AML-193 (cell line): Measurements from ENCODE around the gene COBL.
"Not testable (repeated sequence)": the region's sequence is repeated elsewhere in the genome, so short reads cannot be mapped to it uniquely, and the experiment has no call there.

ENCODE experiments used
- DNase-seq, 2 experiments: peaks; one replicate each; lab custom pipeline; 2025; lab: John Stamatoyannopoulos, UW

The COBL gene

DNA sequence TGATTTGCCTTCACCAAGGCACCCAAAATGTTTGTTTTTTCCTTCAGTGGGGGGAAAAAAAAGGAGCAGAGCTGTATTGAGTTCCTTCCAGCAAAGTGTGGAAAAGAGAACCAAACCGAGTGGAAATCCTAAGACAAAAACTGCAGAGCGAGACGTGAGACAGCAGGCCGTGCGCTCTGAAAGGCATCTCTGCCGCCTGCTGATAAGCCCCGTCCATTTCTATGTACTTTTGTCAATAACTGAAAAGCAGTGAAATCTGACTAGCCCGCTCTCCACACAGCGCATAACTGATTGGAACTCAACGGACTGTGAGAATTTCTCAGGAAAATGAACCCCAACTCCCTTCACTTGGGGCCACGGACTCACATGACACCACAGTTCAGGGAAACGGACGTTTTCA, 83.2 kb downstream of the COBL start:
- DNase-seq = no peak

DNA sequence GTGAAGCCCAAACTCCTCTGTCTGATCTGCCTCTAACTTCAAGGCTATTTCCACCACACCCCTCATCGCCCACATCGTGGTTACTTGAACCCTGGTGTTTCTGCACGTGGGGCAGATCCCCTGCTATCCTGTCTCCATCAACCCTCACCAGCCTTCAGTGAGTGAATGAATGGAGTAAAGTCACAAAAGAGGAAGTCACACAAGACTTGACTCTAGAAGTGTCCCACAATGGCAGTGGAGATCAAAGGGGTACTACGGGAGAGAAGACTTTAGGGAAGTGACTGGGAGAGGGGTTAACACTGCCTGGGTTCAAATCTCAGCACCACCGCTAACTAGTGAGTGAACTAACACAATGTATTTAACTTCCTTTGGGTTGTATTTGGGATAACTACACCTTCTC, 85.9 kb downstream of the COBL start:
- DNase-seq = no peak

DNA sequence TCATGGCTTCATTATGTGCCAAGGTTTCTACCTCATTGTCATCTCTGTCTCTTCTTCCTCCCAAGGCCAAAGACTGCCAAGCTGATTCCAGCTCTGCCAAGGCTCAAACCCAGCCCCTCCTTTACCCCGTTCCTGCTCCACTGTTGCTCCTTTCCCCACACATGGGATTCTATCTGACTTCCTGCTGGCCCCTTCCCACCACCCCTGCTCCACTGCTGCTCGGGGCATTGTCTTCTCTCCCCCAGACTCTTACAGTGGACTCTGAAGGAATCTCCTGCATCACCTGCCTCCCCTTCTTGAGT, 86.3 kb downstream of the COBL start:
- DNase-seq = no peak

DNA sequence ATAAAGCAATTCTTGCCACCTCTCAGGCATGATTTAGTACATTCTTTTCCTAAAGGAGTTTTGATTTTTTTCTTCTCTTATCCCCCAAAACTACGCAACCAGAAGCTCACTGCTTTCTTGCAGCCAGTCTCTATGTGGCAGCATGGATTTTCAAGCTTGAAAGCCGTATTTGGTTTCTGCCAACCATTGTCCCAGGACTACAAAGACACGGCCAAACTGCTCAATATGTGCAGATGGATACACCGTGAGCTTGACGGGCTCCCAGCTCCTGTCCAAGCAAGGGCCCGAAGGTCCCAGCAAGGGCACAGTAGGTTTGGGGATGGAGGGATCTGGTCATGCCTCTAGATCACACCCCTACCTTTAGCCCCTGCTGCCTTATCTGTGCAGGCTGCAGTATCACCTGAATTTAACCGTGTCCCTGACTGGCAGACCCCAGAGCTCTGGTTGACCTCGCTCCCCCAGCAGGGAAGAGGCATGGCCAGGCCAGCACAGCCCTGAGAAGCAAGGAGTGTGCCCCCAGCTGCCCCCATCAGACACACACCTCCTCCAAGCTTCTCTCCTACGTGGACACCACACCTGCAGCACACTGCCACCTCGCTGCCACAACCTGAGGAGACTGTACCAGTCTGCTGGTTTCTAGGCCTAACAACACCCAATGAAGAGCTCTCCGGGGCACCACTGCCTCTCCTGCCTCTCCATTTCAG, 86.8 kb downstream of the COBL start:
- no peak for DNase-seq

DNA sequence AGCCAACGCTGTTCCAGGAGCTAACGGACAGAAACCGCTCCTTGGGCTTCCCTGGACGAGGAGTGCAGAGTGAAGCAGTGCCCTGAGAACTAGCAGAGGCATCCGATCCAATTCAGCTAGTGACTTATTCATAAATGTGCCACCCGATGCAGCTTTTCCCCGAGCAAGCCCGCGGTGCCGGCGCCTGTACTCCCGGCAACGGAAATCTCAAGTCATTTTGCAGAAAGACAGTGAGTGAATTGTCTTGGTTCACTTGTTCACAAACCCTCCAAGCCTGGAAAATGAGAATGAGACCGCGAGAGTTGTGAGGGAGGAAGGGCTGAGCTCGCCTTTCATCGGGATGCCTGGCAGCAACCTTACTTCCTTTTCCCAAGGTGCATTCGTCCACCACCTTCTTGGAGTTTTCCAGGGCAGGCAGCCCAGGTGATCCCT, 87.5 kb downstream of the COBL start:
- no peak for DNase-seq

DNA sequence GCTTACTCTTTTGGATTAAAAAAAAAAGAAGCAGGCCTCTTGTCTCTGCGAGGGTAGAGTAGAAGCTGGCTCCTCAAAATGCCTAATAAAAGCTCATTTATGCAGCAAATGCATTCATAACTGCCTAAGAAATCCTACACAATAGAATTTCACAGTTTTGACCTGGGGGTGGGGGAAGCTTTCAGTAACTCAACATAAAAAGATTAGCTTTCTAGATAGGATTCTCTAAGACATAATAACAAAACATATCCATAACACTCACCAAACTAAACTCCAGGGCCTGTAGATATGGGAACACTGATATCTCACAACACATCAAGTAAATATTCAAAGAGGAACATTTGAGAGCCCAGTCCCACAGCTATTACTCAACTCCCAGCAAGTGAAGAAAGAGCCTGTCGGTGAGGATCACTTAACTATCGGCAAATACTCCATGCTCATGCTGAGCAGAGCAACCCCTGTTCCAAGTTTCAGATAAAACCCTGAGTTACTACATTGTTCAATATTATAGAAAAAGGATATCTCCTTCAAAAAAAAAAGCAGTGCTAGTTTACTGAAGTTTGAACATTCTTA, 88.1 kb downstream of the COBL start:
- DNase-seq = no peak

DNA sequence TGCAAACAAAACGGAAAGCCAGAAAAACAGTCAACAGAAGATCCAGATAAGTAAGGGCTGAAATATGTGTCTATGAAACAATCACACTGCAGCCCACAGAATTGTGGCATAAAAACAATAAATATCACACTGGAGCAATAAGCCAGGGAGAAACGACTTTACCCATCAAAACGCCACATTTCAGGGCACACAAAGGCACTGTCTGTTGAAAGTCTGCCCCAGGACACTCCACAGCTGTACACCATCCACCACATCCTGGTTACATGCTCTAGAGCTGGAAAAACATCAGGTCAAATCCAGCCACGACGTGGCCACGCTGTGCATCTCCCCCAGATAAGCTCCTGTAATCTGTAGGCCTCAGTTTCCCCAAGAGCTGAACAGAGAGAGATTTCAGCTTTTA, 88.7 kb downstream of the COBL start:
- DNase-seq = no peak

DNA sequence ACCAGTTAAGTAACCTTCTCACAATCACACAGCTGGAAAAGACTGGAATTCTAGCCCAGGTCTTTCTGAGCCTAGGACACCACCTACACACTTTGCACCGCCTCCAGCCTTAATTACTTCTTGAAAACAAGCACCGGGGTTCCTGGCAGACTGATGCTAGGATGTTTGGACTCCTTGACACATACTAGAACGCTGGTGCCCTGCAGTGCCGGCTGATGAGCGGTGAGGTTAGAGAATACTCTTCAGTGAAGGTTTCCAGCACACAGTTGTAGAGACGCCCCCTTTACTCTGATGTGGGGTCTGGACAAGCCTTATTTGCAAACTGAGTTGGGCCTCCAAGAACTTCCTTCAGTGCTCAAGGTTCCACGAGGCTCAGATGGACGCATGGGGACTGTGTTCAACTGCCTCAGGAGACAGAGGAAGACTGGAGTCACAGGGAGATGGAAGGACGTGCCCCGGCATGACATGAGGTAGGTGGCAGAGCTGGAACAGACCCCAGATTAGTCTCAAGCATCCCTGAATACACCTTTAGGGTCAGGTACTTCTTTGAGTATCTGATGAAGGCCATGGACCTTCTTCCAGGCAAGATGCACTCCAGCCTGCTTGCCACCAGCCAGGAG, 89.6 kb downstream of the COBL start:
- DNase-seq = no peak

DNA sequence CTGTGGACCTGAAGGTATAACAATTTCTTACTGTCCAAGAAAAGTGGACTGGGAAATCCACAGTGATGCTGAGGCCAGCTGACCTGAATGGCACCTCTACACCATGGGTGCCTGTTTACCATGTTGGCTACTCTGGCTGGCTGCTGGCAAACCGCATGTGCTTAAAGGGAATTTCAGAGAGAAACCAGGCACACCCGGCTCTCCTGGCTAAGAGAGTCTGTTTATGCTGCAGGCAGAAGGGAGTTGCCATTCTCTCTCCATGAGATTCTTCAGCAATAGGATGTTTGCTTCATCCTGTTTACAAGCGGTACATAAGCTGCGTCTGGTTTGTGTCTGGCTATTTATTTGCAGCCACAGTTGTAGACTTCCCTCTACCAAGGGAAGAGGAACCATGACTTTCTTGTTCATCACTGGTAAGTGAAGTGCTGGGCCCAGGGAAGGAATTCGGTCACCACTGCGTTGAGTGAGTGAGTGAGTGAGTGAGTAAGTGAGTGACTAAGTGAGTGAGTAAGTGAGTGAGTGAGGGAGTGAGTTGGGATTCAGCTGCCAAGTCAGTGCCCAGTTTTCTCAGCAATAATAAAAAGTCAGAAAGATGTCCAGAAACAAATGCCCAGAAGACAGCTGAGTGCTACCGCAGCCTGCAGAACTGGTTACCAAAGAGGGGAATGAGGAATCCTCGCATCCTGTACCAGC, 90.4 kb downstream of the COBL start:
- DNase-seq = no peak

DNA sequence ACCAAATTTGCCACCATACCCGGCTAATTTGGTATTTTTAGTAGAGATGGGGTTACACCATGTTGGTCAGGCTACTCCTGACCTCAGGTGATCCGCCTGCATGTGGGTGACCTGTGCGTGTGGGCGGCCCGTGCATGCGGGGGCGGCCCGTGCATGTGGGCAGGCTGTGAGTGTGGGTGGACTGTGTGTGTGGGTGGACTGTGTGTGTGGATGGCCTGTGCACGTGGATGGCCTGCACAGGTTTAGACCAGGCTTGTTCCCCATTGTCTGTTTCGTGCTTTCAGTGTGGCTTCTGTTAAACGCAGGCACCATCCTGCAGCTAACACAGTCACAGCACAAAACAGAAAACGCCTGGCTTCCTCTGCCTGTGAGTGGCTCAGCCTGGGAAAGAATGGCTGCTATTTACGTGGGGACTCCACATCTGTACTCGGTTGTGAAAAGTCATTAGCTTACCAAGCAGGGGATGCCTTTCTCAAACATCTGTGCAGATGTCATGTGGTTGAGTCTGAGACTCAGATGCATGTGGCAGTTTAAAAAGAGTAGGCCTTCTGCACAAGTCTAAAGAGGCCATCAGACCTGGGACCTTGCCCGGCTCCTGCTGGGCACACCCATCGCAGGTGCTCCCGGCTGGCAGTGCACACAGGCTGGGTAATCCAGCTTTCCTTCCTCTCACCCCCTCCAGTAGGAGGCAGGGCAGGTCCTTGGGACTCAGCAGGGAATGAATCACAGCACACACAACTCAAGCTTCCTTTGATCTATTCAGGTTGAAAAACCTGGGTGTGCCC, 91.6 kb downstream of the COBL start:
- no peak for DNase-seq

DNA sequence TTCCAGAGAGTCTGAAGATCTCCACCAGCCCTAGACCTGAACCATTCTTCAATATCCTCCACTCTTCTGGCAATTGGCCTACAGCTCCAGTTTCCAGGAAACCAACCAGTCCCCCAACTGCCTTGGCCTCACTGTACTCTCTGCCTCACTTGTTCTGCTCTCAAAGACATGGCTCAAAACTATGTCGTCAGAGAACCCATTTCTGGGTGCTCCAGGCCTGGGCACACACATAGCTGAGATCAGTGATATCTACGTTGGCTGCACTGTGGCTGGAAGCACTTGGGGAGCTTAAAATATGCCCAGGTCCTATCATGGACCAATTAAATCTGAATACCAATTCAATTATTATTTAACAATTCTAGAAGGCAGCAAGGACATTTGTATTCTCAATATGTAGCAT, 93.1 kb downstream of the COBL start:
- no peak for DNase-seq

DNA sequence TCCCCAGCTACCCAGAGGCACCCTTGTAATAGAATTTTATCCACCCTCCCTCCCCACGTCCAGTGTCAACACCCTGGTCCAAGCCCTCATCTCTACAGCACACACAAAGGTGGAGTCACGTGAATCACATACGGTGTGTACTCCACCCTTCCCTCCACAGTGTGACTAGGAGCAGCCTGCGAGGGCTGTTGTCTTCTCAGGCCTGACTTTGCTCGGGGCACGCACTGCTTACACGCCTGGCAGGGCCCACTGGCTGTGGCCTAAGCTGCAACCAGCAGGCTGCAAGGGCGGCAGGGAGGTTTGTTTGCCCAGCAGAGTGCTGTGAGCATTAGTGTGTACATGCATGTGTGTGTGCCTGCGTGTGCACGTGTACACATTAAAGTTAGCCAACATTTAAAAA, 93.7 kb downstream of the COBL start:
- no peak for DNase-seq

DNA sequence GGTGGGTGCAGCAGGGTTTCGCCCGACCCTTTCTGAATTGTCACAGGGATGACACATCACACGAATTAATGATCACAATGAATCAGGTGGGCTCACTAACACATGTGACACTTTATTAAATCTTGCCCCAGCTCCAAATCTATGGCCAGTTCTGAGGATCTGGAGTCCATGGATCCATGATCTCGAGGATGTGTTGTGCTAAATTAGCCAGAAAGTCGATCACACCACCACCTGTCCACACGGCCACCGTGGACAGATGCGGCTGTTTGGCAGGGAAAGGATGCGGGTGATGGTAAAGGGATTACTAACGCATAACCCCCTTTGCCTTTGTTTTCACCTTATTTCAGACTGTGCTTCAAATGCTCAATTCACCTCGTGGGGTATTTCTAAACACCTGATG, 96.4 kb downstream of the COBL start:
- DNase-seq = no peak

DNA sequence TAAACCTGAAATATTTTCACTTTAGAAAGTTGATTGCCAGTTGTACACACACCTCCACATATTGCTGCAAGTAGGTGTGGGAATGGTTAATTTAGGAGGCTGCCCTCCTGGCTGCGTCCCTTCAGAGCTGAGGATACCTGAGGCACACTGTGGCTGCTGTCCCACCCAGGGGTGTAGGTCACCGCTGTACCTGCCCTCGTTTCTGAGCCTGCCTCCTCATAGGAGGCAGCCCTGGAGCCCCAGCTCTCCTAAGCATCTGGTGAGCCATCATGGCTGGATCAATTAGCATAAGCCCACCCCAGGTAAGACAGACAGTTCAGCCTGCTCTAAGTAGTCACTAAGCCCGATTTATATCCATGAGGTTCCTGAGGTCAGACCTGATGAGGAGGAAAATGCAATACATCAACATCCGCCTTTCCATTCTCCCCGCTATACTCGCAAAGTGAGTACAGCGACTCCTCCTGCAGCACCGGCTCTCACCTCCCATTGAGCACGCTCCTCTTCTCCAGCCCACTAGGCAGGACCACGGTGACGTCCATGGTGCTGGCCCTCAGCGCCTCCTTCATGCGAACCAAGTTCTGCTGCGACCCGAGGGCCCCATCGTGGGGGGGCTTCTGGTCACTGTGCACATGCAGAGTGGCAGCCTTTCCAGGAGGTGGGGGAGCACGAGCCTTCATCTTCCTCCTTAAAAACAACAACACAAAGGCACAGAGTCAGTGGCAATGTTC, 97.2 kb downstream of the COBL start:
- DNase-seq = no peak

DNA sequence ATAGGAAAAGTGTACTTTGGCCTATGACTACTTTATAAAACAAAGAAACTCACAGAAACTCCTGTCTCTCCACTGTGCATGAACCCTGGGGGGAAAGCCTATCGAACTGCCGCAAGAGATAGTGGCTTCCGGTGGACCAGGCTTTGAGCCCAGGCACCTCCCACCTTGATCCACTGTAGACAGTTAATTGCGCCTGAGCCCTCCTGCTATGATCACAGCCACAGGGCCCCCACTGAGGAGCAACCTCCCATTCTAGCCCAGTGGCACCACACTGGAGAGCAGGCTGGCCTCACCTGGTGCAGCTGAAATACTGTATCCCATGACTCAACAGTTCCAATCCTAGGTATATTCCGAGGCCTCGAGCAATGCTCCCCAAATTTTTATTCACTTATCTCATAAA, 98.8 kb downstream of the COBL start:
- DNase-seq = no peak

DNA sequence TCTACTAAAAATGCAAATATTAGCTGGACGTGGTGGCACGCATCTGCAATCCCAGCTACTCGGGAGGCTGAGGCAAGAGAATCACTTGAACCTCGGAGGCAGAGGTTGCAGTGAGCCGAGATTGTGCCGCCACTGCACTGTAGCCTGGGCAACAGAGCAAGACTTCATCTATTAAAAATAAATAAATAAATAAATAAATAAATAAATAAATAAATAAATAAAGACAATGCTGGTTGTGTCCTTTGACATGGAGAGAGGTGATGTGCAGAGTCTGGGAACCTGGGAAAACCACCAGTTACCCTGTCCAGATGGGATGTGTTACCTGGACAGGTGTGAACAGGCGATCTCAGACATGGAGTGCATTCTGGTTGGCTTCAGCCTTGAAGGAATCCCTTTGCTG, 102.5 kb downstream of the COBL start:
- DNase-seq = no peak

DNA sequence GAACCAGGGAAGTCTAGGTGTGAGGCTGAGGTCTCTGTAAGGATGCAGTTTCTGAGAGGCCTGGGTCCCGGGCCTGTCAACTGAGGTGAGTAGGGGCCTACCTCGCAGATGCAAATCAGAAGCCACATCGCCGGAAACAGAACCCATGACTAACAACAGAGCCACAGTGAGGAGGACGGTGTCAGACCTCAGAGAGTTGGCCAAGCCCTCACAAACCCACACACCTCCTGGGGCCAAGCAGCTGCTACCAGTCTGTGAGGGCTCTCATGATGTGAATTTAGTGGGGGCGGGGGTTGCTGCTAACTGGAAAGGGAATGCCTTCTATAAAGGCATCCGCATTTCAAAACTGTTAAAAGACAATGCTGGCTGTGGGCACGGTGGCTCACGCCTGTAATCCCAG, 103.0 kb downstream of the COBL start:
- DNase-seq = no peak

DNA sequence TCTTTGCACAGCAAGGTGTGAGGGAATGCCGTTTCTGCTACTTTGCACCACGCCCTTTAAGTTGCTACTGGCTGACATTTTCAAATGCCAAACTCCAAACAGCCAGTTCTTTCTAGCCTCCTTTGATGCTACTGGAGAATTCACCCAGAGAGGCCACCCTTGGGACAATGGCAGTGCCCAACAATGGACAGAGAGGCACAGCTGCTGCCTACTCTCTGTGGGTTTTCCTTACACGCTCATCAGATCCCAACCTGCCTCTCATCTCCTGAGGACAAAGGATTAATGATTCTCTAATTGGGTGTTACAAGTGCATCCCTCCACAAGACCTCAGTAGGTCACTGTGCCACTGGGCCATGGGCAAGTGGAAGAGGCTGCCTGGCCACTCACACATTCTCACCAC, 105.8 kb downstream of the COBL start:
- no peak for DNase-seq

DNA sequence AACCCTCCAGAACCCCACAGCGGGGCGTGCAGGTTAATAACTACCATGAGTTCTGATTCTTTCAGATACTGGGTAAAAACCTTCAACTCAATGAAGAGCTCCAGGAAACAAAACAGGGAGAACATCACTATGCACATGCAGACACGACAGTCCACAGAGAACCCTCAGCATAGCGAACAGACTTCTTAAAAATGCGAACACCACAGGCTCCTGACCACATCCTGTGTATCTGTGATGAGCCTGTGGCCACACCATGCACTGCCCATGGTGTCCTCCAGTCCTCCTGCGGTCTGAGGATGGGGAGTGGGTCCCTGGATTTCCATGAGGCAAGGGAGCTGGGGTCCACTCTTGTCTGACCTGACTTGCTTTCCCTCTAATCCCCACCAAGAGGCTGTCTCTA, 107.2 kb downstream of the COBL start:
- no peak for DNase-seq

DNA sequence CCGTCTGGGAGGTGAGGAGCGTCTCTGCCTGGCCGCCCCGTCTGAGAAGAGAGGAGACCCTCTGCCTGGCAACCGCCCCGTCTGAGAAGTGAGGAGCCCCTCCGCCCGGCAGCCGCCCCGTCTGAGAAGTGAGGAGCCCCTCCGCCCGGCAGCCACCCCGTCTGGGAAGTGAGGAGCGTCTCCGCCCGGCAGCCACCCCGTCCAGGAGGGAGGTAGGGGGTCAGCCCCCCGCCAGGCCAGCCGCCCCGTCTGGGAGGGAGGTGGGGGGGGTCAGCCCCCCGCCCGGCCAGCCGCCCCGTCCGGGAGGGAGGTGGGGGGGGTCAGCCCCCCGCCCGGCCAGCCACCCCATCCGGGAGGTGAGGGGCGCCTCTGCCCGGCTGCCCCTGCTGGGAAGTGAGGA, 108.5 kb downstream of the COBL start:
- not testable (repeated sequence) for DNase-seq

DNA sequence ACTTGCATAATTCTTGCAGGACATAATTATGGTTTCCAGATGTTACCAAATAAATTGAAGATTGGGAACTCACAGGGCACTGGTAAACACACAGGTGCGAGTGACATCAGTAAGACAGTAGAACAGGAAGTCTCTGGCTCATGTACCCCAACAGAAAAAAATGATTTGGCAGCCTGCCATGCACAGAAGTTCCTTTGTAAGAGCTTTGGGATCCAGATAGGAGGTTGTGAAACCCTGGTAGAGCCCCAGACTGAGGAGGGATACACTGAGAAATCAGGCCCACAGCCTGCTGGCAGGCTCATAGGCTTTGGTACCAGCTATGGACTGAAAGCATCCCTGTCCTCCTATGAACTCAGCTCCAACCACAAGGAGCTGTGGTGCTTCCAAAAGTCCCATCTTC, 118.0 kb downstream of the COBL start:
- no peak for DNase-seq

DNA sequence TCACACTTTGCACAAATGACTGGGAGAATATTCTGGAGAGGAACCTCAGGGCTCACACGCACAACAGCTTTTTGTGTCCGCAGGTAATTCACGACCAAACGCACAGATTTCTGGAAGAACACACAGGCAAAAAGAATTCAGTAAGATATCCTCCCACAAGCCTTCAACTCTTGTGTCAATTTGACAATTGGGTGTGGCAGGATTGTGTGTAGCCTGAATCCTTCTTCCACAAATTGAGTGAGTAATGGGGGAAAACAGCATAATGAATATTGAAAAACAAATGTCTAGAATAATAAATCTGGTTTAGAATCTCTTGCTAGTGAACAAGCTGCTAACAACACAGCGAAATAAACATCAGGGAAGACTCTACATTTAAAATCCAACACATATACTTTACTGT, 125.6 kb downstream of the COBL start:
- no peak for DNase-seq
